Muscle of back (tissue), 11 donors: Measurements from ENCODE around the gene MANSC1. TPM values are rescaled to one million over a fixed set of nuclear protein-coding genes. Genes with fewer than 3 reads are reported as not detected.
"Not testable (repeated sequence)": the region's sequence is repeated elsewhere in the genome, so short reads cannot be mapped to it uniquely, and the experiment has no call there.

Source experiments
- DNase-seq, 3 donors: peaks; one replicate each; pipeline versions ENCODE4 v3.0.0 to v3.0.0-alpha.2; 2013
- polyA plus RNA-seq, 10 donors: library from polyadenylated mRNA; unstranded; fragments of 120-200 nt; gene quantifications; one replicate each; pipeline ENCODE4 v1.2.1, GENCODE V29; 2013; ENCODE audit not compliant: insufficient read length in 10 of 10

MANSC1 gene
- polyA plus RNA-seq, 10 donors: 9.1 to 13.8 (median 11.4) TPM

DNA sequence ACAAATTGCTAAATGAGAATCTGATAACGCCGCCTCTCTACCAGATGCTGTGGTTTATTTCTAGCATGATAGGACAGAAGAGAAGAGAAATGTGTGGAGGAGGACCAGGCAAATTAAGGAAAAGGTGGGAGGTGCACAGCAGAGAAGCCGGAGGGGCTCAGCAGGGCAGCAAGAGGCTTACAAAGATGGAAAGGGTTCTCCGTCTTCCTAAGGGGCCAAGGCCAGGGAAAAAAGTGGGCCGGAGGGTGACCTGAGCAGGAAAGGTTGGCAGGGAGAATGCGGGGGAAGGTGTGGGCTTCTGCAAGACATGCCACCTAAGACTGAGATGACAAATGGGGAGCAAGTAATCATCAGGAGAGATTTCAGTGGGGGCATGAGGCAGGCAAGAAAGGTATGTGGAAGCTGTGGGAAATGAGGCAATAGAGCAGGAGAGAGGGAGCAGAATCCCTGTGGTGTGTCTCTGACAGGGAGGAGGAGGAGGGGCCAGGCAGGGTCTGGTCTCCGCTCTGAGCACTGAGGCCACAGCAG, 18.7 kb downstream of the MANSC1 start:
- DNase-seq: no peak

GRCh38 chr12:12327802-12328201, 22.2 kb downstream of the MANSC1 start:
- DNase-seq: peak; percentile 54 to 79 (median 66)

GRCh38 chr12:12326262-12326661, 23.8 kb downstream of the MANSC1 start:
- no peak for DNase-seq

DNA sequence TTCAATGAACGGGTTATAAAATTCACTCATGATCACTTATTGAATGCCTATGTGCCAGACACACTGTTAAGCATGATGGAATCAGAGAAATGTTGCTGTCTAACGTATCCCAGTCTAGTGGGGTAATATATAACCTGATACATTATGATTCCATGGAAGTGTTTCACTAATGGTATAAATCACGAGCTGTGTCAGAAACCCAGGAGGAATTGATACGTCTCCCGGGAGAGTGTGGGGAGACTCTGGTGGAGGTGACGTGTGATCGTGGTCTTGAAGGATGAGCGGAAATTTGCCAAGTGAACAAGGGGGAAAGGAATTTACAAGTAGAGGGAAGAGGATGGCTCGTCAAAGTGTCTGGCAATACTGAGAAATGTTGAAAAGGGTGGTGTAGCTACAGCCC, 26.5 kb downstream of the MANSC1 start:
- DNase-seq: peak in 2 of 3 donors; percentile 41 to 82

DNA sequence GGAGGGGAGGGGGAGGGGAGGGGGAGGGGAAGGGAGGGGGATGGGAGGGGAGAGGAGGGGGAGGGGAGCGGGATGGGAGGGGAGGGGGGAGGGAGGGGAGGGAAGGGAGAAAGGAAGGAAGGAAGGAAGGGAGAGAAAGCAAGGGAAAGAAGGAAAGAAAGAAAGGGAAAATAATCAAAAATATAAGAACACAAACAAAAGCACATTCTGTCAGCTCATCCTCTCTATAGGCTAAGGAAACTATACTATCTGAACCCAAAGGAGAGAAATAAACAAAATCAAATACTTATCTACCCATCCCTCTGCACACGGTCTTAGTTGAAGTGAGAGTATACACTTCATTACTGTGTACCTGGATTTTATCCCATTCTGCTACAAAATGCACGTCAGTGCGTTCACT, 26.9 kb downstream of the MANSC1 start:
- no peak for DNase-seq

DNA sequence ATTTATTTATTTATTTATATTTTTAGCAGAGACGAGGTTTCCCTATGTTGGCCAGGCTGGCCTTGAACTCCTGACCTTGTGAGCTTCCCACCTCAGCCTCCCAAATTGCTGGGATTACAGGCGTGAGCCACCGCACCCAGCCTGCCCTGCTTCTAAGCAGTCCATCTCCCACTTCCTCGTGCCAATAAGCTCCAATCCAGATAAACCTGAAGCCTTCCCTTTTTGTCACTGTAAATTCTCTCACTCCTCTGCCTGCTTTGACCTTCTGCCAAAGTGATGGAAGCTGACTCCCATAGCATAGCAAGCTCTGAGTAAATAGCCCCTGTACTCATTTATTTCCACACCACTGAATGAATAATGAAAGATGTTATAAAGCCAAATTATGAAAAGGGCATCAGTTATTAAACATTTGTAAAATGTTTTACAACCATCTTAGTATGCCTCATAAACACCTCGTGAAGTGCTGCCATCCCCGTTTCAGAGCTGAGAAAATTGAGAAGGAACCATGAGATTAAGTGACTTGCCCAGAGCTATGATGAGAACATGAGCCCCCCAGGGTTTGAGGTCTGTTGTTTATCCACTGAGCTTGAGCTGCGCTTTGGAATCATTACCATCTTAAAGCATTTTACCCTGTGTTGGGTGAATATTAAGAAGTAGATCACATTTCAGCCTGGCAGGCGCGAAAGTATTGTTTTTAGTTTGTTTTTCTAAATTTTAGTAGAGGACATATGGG, 30.4 kb downstream of the MANSC1 start:
- peak in 2 of 3 donors; percentile 46 to 76 for DNase-seq

GRCh38 chr12:12315838-12316237, 34.2 kb downstream of the MANSC1 start:
- no peak for DNase-seq

- DNase-seq: not testable (repeated sequence)
Observed at GRCh38 chr12:12310695-12311094, 39.3 kb downstream of the MANSC1 start.

- no peak for DNase-seq
Observed at GRCh38 chr12:12305568-12306300, 44.3 kb downstream of the MANSC1 start.

DNA sequence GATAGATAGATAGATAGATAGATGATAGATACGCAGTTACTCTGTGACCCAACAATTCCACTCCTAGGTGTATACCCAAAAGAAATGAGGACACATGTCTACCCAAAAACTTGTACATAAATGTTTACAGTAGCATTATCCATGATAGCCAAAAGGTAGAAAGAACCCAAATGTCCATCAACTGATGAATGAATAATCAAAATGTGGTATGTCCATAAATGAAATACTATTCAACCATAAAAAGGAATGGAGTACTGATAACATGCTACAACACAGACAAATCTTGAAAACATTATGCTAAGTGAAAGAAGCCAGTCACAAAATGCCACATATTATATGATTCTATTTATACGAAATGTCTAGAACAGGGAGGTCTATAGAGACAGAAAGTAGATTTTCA, 47.1 kb downstream of the MANSC1 start:
- DNase-seq: no peak

DNA sequence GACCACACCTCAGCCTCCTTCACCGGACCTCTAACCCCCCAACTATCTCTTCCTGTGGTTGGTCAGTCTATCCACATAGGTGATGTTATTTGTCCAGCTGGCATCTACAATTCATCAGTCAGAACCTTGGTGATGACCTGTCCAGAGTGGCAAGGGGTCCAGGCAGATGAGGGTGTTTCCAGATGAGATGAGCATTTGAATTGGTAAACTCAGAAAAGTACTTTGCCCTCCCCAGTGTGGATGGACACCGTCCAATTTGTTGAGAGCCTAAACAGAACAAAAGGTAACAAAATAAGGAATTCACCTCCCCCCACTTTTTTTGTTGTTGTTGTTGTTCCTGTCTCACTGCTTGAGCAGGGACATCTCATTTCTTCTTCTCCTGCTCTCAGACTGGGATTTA, 48.9 kb downstream of the MANSC1 start:
- DNase-seq: no peak

GRCh38 chr12:12297201-12297830, 52.7 kb downstream of the MANSC1 start:
- DNase-seq: no peak

DNA sequence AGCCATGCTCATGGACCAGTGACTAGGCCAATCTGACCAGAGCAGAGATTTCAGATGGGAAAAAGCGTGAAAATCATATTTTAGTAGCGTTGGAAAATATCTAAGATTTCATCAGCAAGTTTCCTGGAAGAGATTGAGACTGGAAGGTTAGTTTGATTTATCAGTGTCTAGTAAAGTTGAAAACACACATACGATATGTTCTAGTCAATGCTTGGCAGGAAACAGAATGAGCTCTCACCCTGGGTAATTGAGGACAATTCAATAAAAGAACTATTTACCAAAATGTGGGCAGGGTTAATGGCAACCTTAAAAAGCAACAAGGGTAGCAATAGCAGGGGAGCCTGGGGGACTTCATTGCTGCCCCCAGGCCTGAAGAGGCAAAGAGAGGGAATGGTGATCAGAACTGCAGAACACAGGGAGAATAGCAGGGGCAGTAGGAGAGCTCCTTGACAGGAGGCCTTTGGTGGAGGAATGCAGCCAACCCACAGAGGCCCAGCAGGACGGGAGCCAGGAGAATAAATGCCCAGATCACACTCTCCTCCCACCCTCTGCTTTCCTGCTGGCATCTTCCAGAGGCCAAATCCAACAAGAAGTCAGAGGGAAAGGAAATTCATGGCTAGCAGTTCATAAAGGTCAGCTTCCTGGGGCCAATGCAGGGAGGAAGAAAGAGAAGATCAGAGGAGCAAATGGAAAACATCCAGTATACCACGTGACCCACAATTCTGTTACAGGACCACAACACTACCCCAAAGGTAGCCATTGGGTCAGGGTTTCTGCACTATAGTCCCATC, 55.6 kb downstream of the MANSC1 start:
- DNase-seq: no peak

GRCh38 chr12:12290206-12290605, 59.8 kb downstream of the MANSC1 start:
- no peak for DNase-seq

GRCh38 chr12:12286441-12286840, 63.6 kb downstream of the MANSC1 start:
- no peak for DNase-seq

DNA sequence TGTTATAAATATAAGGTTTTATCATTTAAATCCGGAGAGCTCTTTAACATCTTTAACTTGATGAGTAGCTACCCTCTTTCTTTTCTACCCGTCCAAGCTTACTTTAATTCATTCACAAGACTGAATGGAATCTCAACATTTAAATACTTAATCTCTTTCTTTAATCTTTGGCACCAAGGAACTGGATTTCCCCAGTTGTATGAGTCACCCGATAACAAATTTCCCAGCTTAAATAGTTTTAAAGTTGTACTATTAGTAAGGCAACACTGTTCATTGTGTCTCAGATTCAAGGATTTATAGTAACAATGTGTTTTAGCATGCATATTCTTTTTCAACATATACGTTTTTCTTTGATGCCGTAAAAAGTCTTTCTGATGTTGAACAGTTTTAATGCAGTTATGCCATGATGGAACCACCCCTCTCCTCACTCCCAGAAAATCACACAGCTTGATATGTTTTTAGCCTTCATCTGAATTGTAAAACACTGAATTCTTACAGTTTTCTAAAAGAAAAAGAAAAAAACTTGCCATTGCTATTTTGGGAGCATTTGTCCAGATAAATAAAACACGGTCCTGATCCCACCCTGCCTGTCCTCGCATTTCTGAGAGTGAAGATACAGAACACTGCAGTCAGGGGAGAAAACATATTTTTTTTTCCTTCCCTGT, 67.1 kb downstream of the MANSC1 start:
- no peak for DNase-seq

DNA sequence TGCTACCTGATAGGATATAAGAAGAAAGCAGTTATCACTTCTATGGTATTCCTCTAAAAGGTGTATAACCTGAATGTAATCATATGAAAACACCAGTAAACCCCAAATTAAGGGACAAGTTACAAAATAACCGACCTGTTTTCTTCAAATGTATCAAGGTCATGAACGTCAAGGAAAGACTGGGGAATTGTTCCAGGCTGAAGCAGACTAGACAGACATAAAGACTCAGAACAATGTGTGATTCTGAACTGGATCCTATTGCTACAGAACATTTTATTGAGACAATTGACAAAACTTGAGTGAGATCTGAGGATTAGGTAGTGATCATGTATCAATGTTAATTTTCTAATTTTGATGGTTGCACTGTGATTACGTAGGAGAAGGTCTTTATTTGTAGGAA, 67.8 kb downstream of the MANSC1 start:
- DNase-seq: no peak

GRCh38 chr12:12281134-12281533, 68.9 kb downstream of the MANSC1 start:
- no peak for DNase-seq

- DNase-seq: no peak
Observed at GRCh38 chr12:12278899-12279298, 71.1 kb downstream of the MANSC1 start.
